Measurements from ENCODE around the gene SOS2.
"Not testable (repeated sequence)": the region's sequence is repeated elsewhere in the genome, so short reads cannot be mapped to it uniquely, and the experiment has no call there.

SOS2 gene

GRCh38 chr14:50210074-50210473 lies 21.3 kb downstream of the SOS2 start:
- H3K4me3 ChIP-seq (ENCODE audit: low read depth, low read length) = no peak overlapping the region
- ChIA-PET POLR2A (interaction anchor here (0.6 kb wide), 1 partner anchor 440 kb away, joined by 3 read pairs; no protein-coding TSS in a partner anchor), CTCF (interaction anchor here (0.9 to 1.1 kb wide), 2 partner anchors 10 to 347 kb away, joined by 3 to 5 read pairs; no protein-coding TSS in a partner anchor)
- TF ChIP-seq CTCF (IDR thresholded peaks at IDR 0.05; ENCODE audit: insufficient read depth, low read length, missing control alignments) = no peak
- DNase-seq (ENCODE audit: low read depth, low spot score) = no peak

- DNase-seq (ENCODE audit: low read depth, low spot score) = no peak
- POLR2A ChIA-PET = no interaction called here
- TF ChIP-seq CTCF (IDR thresholded peaks at IDR 0.05; ENCODE audit: insufficient read depth, low read length, missing control alignments) = no peak
- CTCF ChIA-PET = interaction anchor here (1.4 kb wide), 1 partner anchor 333 kb away, joined by 3 read pairs; no protein-coding TSS in a partner anchor
- no peak overlapping the region for H3K4me3 ChIP-seq (ENCODE audit: low read depth, low read length)
Observed at GRCh38 chr14:50198499-50198898, 32.9 kb downstream of the SOS2 start.

GRCh38 chr14:50191499-50191898 lies 39.9 kb downstream of the SOS2 start:
- H3K4me3 ChIP-seq (ENCODE audit: low read depth, low read length) = no peak overlapping the region
- no peak for DNase-seq (ENCODE audit: low read depth, low spot score)
- TF ChIP-seq CTCF (IDR thresholded peaks at IDR 0.05; ENCODE audit: insufficient read depth, low read length, missing control alignments) = no peak
- POLR2A ChIA-PET = no interaction called here
- CTCF ChIA-PET = interaction anchor here (0.9 to 1.9 kb wide), 2 partner anchors 8 to 12 kb away, joined by 3 to 6 read pairs; no protein-coding TSS in a partner anchor

- ChIA-PET CTCF (interaction anchor here (1.0 kb wide), 1 partner anchor 74 kb away, joined by 3 read pairs; no protein-coding TSS in a partner anchor), POLR2A (no interaction called here)
- no peak for TF ChIP-seq CTCF (IDR thresholded peaks at IDR 0.05; ENCODE audit: insufficient read depth, low read length, missing control alignments)
- DNase-seq (ENCODE audit: low read depth, low spot score) = no peak
- H3K4me3 ChIP-seq (ENCODE audit: low read depth, low read length) = no peak overlapping the region
Observed at GRCh38 chr14:50186107-50186506, 45.3 kb downstream of the SOS2 start.

- H3K4me3 ChIP-seq (ENCODE audit: low read depth, low read length) = no peak overlapping the region
- no peak for TF ChIP-seq CTCF (IDR thresholded peaks at IDR 0.05; ENCODE audit: insufficient read depth, low read length, missing control alignments)
- ChIA-PET POLR2A (no interaction called here), CTCF (no interaction called here)
- no peak for DNase-seq (ENCODE audit: low read depth, low spot score)
Observed at GRCh38 chr14:50173891-50174290, 57.5 kb downstream of the SOS2 start.

- no peak for DNase-seq (ENCODE audit: low read depth, low spot score)
- TF ChIP-seq CTCF (IDR thresholded peaks at IDR 0.05; ENCODE audit: insufficient read depth, low read length, missing control alignments) = no peak
- H3K4me3 ChIP-seq (ENCODE audit: low read depth, low read length) = no peak overlapping the region
- ChIA-PET CTCF (no interaction called here), POLR2A (no interaction called here)
Observed at GRCh38 chr14:50171895-50172294, 59.5 kb downstream of the SOS2 start.

- H3K4me3 ChIP-seq (ENCODE audit: low read depth, low read length); POLR2A ChIA-PET; CTCF ChIA-PET; DNase-seq (ENCODE audit: low read depth, low spot score): not testable (repeated sequence)
Observed at GRCh38 chr14:50167381-50167780, 64.0 kb downstream of the SOS2 start.
